Effector memory CD4-positive, alpha-beta T cell (primary cell): ENCODE data around the gene ZRANB1.
"Not testable (repeated sequence)": the region's sequence is repeated elsewhere in the genome, so short reads cannot be mapped to it uniquely, and the experiment has no call there.

Experiments
- DNase-seq, 3 donors: peaks; one replicate each; pipeline ENCODE4 v3.0.0-alpha.2; 2020
- H3K27ac ChIP-seq: 2 replicates; pipeline ENCODE4 v1.7.0; 2013; ENCODE audit warnings: mild to moderate bottlenecking, low read length, moderate library complexity; ENCODE audit not compliant: insufficient read depth, poor library complexity, severe bottlenecking
- H3K27me3 ChIP-seq: replicated peaks from 2 replicates; pipeline ENCODE4 v1.7.0; 2013; ENCODE audit warnings: mild to moderate bottlenecking, low read length; ENCODE audit not compliant: insufficient read depth, control insufficient read depth, poor library complexity, severe bottlenecking
- H3K36me3 ChIP-seq: 2 replicates; pipeline ENCODE4 v1.7.0; 2013; ENCODE audit warnings: mild to moderate bottlenecking, low read length, moderate library complexity; ENCODE audit not compliant: control insufficient read depth, insufficient read depth
- H3K4me1 ChIP-seq: 2 replicates; pipeline ENCODE4 v1.7.0; 2013; ENCODE audit warnings: low read length, mild to moderate bottlenecking; ENCODE audit not compliant: control insufficient read depth, insufficient read depth, poor library complexity, severe bottlenecking
- H3K4me3 ChIP-seq: 2 replicates; pipeline ENCODE4 v1.7.0; 2013; ENCODE audit warnings: low read length, low read depth, mild to moderate bottlenecking; ENCODE audit not compliant: insufficient read depth, poor library complexity, severe bottlenecking
- H3K9me3 ChIP-seq: 2 replicates; pipeline ENCODE4 v1.7.0; 2013; ENCODE audit warnings: mild to moderate bottlenecking, low read length, moderate library complexity; ENCODE audit not compliant: control insufficient read depth

The ZRANB1 gene

GRCh38 chr10:124977161-124977560 is 35.2 kb downstream of the ZRANB1 start:
- Histone ChIP-seq H3K27me3 (no peaks in the 10 kb centered on the region), H3K4me1 (no peaks in the 10 kb centered on the region), H3K9me3 (no peaks in the 10 kb centered on the region), H3K36me3 (peaks cover 17% of the 10 kb centered on the region), H3K27ac (no peak overlapping the region), H3K4me3 (no peak overlapping the region)
- DNase-seq = no peak

GRCh38 chr10:124977648-124978375 is 35.9 kb downstream of the ZRANB1 start:
- no peak for DNase-seq
- Histone ChIP-seq H3K9me3 (no peaks in the 10 kb centered on the region), H3K27me3 (no peaks in the 10 kb centered on the region), H3K36me3 (peaks cover 23% of the 10 kb centered on the region), H3K4me3 (no peak overlapping the region), H3K27ac (no peak overlapping the region), H3K4me1 (no peaks in the 10 kb centered on the region)

- DNase-seq = no peak
- Histone ChIP-seq H3K4me1 (no peaks in the 10 kb centered on the region), H3K36me3 (peaks cover 29% of the 10 kb centered on the region), H3K9me3 (no peaks in the 10 kb centered on the region), H3K4me3 (no peak overlapping the region), H3K27ac (no peak overlapping the region), H3K27me3 (no peaks in the 10 kb centered on the region)
These were observed 36.4 kb downstream of the ZRANB1 start for GRCh38 chr10:124978376-124978725.

GRCh38 chr10:124983321-124983720 is 41.4 kb downstream of the ZRANB1 start:
- no peaks in the 10 kb centered on the region for H3K4me1 ChIP-seq
- H3K9me3 ChIP-seq = no peaks in the 10 kb centered on the region
- H3K27me3 ChIP-seq = no peaks in the 10 kb centered on the region
- peaks cover 37% of the 10 kb centered on the region for H3K36me3 ChIP-seq
- no peak overlapping the region for H3K27ac ChIP-seq
- no peak overlapping the region for H3K4me3 ChIP-seq
- no peak for DNase-seq

- Histone ChIP-seq H3K9me3 (no peaks in the 10 kb centered on the region), H3K36me3 (peaks cover 37% of the 10 kb centered on the region), H3K4me3 (no peak overlapping the region), H3K27ac (no peak overlapping the region), H3K4me1 (no peaks in the 10 kb centered on the region), H3K27me3 (no peaks in the 10 kb centered on the region)
- no peak for DNase-seq
These were observed 42.5 kb downstream of the ZRANB1 start for GRCh38 chr10:124984376-124984775.

GRCh38 chr10:124985162-124985561 is 43.2 kb downstream of the ZRANB1 start:
- no peaks in the 10 kb centered on the region for H3K4me1 ChIP-seq

GRCh38 chr10:124987788-124988187 is 45.9 kb downstream of the ZRANB1 start:
- Histone ChIP-seq H3K4me3 (no peak overlapping the region), H3K27me3 (no peaks in the 10 kb centered on the region), H3K27ac (no peak overlapping the region), H3K36me3 (peaks cover 26% of the 10 kb centered on the region), H3K4me1 (no peaks in the 10 kb centered on the region), H3K9me3 (no peaks in the 10 kb centered on the region)
- DNase-seq = no peak

More at GRCh38 chr10:124985162-124985561, 43.2 kb downstream of the ZRANB1 start:
- no peaks in the 10 kb centered on the region for H3K9me3 ChIP-seq
- H3K27me3 ChIP-seq = no peaks in the 10 kb centered on the region
- H3K36me3 ChIP-seq = peaks cover 37% of the 10 kb centered on the region
- DNase-seq = no peak
- no peak overlapping the region for H3K4me3 ChIP-seq
- no peak overlapping the region for H3K27ac ChIP-seq

- peaks cover 16% of the 10 kb centered on the region for H3K36me3 ChIP-seq
- H3K4me1 ChIP-seq, H3K9me3 ChIP-seq, DNase-seq, H3K27me3 ChIP-seq, H3K27ac ChIP-seq, H3K4me3 ChIP-seq: not testable (repeated sequence)
These were observed 46.8 kb downstream of the ZRANB1 start for GRCh38 chr10:124988753-124989152.

GRCh38 chr10:124989526-124989925 is 47.6 kb downstream of the ZRANB1 start:
- no peaks in the 10 kb centered on the region for H3K4me1 ChIP-seq
- no peak for DNase-seq
- H3K27ac ChIP-seq = no peak overlapping the region
- H3K4me3 ChIP-seq = no peak overlapping the region
- H3K36me3 ChIP-seq = peaks cover 11% of the 10 kb centered on the region
- H3K27me3 ChIP-seq = no peaks in the 10 kb centered on the region
- H3K9me3 ChIP-seq = no peaks in the 10 kb centered on the region

- peaks cover 3% of the 10 kb centered on the region for H3K36me3 ChIP-seq
- H3K4me1 ChIP-seq = no peaks in the 10 kb centered on the region
- no peak overlapping the region for H3K27ac ChIP-seq
- H3K9me3 ChIP-seq = no peaks in the 10 kb centered on the region
- no peaks in the 10 kb centered on the region for H3K27me3 ChIP-seq
- H3K4me3 ChIP-seq = no peak overlapping the region
- no peak for DNase-seq
These were observed 49.0 kb downstream of the ZRANB1 start for GRCh38 chr10:124990671-124991625.
